Measurements from ENCODE around the gene ARFIP2. TPM values are rescaled to one million over a fixed set of nuclear protein-coding genes. Genes with fewer than 3 reads are reported as not detected.

ARFIP2 gene
- total RNA-seq, 3 donors from 2014 or later, result 55.4 to 59.6 (median 56.5) TPM

GRCh38 chr11:6497069-6497839 lies 16.1 kb upstream of the ARFIP2 start, which contains the start of gene DNHD1:
DNHD1 (plus strand) TSS chr11:6497280; CDS start chr11:6498216, 936 bp downstream.
- Mint-ChIP-seq H3K27me3 (ENCODE audit: low read depth) (no peaks in the 10 kb centered on the region), H3K9me3 (no peaks in the 10 kb centered on the region), H3K4me3 (no peak within 1 kb of the TSS), H3K4me1 (ENCODE audit: low read depth) (no peaks in the 10 kb centered on the region), H3K36me3 (ENCODE audit: insufficient read depth) (peaks cover 28% of the 10 kb centered on the region)
- ATAC-seq (no peak), DNase-seq (no peak)

GRCh38 chr11:6489306-6489705 lies 8.2 kb upstream of the ARFIP2 start:
- DNase-seq (no peak), ATAC-seq (no peak)
- H3K36me3 Mint-ChIP-seq (ENCODE audit: insufficient read depth), result peaks cover 20% of the 10 kb centered on the region
- no peaks in the 10 kb centered on the region for H3K27me3 Mint-ChIP-seq (ENCODE audit: low read depth)
- peaks cover 6% of the 10 kb centered on the region for H3K4me1 Mint-ChIP-seq (ENCODE audit: low read depth)
- H3K9me3 Mint-ChIP-seq, result no peaks in the 10 kb centered on the region
- no peak overlapping the region for H3K4me3 Mint-ChIP-seq

- Mint-ChIP-seq H3K27me3 (ENCODE audit: low read depth) (no peaks in the 10 kb centered on the region), H3K9me3 (no peaks in the 10 kb centered on the region), H3K4me1 (ENCODE audit: low read depth) (peaks cover 6% of the 10 kb centered on the region), H3K36me3 (ENCODE audit: insufficient read depth) (peaks cover 18% of the 10 kb centered on the region), H3K4me3 (no peak overlapping the region)
- ATAC-seq (no peak), DNase-seq (no peak)
Measured at GRCh38 chr11:6488821-6489220, 7.7 kb upstream of the ARFIP2 start.

GRCh38 chr11:6488342-6488741 lies 7.2 kb upstream of the ARFIP2 start:
- Mint-ChIP-seq H3K4me1 (ENCODE audit: low read depth) (peaks cover 9% of the 10 kb centered on the region), H3K9me3 (no peaks in the 10 kb centered on the region), H3K27me3 (ENCODE audit: low read depth) (no peaks in the 10 kb centered on the region), H3K4me3 (no peak overlapping the region), H3K36me3 (ENCODE audit: insufficient read depth) (peaks cover 17% of the 10 kb centered on the region)
- ATAC-seq (no peak), DNase-seq (no peak)

- H3K9me3 Mint-ChIP-seq, result no peaks in the 10 kb centered on the region
- no peak overlapping the region for H3K4me3 Mint-ChIP-seq
- H3K36me3 Mint-ChIP-seq (ENCODE audit: insufficient read depth), result peaks cover 22% of the 10 kb centered on the region
- no peaks in the 10 kb centered on the region for H3K27me3 Mint-ChIP-seq (ENCODE audit: low read depth)
- H3K4me1 Mint-ChIP-seq (ENCODE audit: low read depth), result peaks cover 20% of the 10 kb centered on the region
- no peak for DNase-seq
- no peak for ATAC-seq
Measured at GRCh38 chr11:6486938-6487337, 5.8 kb upstream of the ARFIP2 start.

GRCh38 chr11:6486256-6486655 lies 5.1 kb upstream of the ARFIP2 start:
- no peak for ATAC-seq
- DNase-seq, result no peak
- no peaks in the 10 kb centered on the region for H3K27me3 Mint-ChIP-seq (ENCODE audit: low read depth)
- H3K4me3 Mint-ChIP-seq, result no peak overlapping the region
- peaks cover 20% of the 10 kb centered on the region for H3K4me1 Mint-ChIP-seq (ENCODE audit: low read depth)
- H3K36me3 Mint-ChIP-seq (ENCODE audit: insufficient read depth), result peaks cover 22% of the 10 kb centered on the region
- no peaks in the 10 kb centered on the region for H3K9me3 Mint-ChIP-seq

GRCh38 chr11:6485661-6486060 lies 4.5 kb upstream of the ARFIP2 start:
- H3K4me3 Mint-ChIP-seq, result no peak overlapping the region
- H3K9me3 Mint-ChIP-seq, result no peaks in the 10 kb centered on the region
- DNase-seq (no peak), ATAC-seq (no peak)
- H3K36me3 Mint-ChIP-seq (ENCODE audit: insufficient read depth), result peaks cover 22% of the 10 kb centered on the region
- H3K4me1 Mint-ChIP-seq (ENCODE audit: low read depth), result peaks cover 23% of the 10 kb centered on the region
- no peaks in the 10 kb centered on the region for H3K27me3 Mint-ChIP-seq (ENCODE audit: low read depth)

GRCh38 chr11:6483015-6483414 lies 1.9 kb upstream of the ARFIP2 start:
- DNase-seq, result no peak
- no peaks in the 10 kb centered on the region for H3K27me3 Mint-ChIP-seq (ENCODE audit: low read depth)
- no peaks in the 10 kb centered on the region for H3K9me3 Mint-ChIP-seq
- peaks cover 16% of the 10 kb centered on the region for H3K36me3 Mint-ChIP-seq (ENCODE audit: insufficient read depth)
- peak overlapping the region; percentile 86 for H3K4me3 Mint-ChIP-seq
- no peak for ATAC-seq
- peaks cover 31% of the 10 kb centered on the region for H3K4me1 Mint-ChIP-seq (ENCODE audit: low read depth)

- Mint-ChIP-seq H3K27me3 (ENCODE audit: low read depth) (no peaks in the 10 kb centered on the region), H3K4me1 (ENCODE audit: low read depth) (peaks cover 31% of the 10 kb centered on the region), H3K4me3 (peak overlapping the region; percentile 86), H3K9me3 (no peaks in the 10 kb centered on the region), H3K36me3 (ENCODE audit: insufficient read depth) (peaks cover 20% of the 10 kb centered on the region)
- DNase-seq (no peak), ATAC-seq (no peak)
Measured at GRCh38 chr11:6482441-6482840, 1.3 kb upstream of the ARFIP2 start.

GRCh38 chr11:6481924-6482275 lies 769 bp upstream of the ARFIP2 start:
- Mint-ChIP-seq H3K36me3 (ENCODE audit: insufficient read depth) (peaks cover 22% of the 10 kb centered on the region), H3K9me3 (no peaks in the 10 kb centered on the region), H3K4me3 (peak overlapping the region; percentile 86), H3K4me1 (ENCODE audit: low read depth) (peaks cover 31% of the 10 kb centered on the region), H3K27me3 (ENCODE audit: low read depth) (no peaks in the 10 kb centered on the region)
- ATAC-seq, result peak in 1 of 2 donors; percentile 4
- DNase-seq, result no peak

- H3K36me3 Mint-ChIP-seq (ENCODE audit: insufficient read depth), result peaks cover 25% of the 10 kb centered on the region
- H3K4me3 Mint-ChIP-seq, result peak overlapping the region; percentile 86
Measured at GRCh38 chr11:6480299-6480914, 724 bp downstream of the ARFIP2 start.

GRCh38 chr11:6476571-6476970 lies 4.6 kb downstream of the ARFIP2 start:
- Mint-ChIP-seq H3K4me1 (ENCODE audit: low read depth) (peaks cover 37% of the 10 kb centered on the region), H3K36me3 (ENCODE audit: insufficient read depth) (peaks cover 11% of the 10 kb centered on the region), H3K27me3 (ENCODE audit: low read depth) (no peaks in the 10 kb centered on the region), H3K4me3 (no peak overlapping the region), H3K9me3 (no peaks in the 10 kb centered on the region)
- DNase-seq (no peak), ATAC-seq (no peak)

More at GRCh38 chr11:6480299-6480914, 724 bp downstream of the ARFIP2 start:
- Mint-ChIP-seq H3K4me1 (ENCODE audit: low read depth) (peaks cover 31% of the 10 kb centered on the region), H3K27me3 (ENCODE audit: low read depth) (no peaks in the 10 kb centered on the region), H3K9me3 (no peaks in the 10 kb centered on the region)
- ATAC-seq, result no peak
- DNase-seq, result no peak

GRCh38 chr11:6475936-6476335 lies 5.2 kb downstream of the ARFIP2 start:
- H3K27me3 Mint-ChIP-seq (ENCODE audit: low read depth), result no peaks in the 10 kb centered on the region
- ATAC-seq, result no peak
- H3K9me3 Mint-ChIP-seq, result no peaks in the 10 kb centered on the region
- peak overlapping the region; percentile 10 for H3K4me3 Mint-ChIP-seq
- H3K36me3 Mint-ChIP-seq (ENCODE audit: insufficient read depth), result peaks cover 11% of the 10 kb centered on the region
- peaks cover 37% of the 10 kb centered on the region for H3K4me1 Mint-ChIP-seq (ENCODE audit: low read depth)
- no peak for DNase-seq

GRCh38 chr11:6474806-6475500 lies 6.2 kb downstream of the ARFIP2 start:
- H3K27me3 Mint-ChIP-seq (ENCODE audit: low read depth), result no peaks in the 10 kb centered on the region
- no peaks in the 10 kb centered on the region for H3K9me3 Mint-ChIP-seq
- H3K4me3 Mint-ChIP-seq, result peak overlapping the region; percentile 76
- peaks cover 30% of the 10 kb centered on the region for H3K4me1 Mint-ChIP-seq (ENCODE audit: low read depth)
- peaks cover 11% of the 10 kb centered on the region for H3K36me3 Mint-ChIP-seq (ENCODE audit: insufficient read depth)
- ATAC-seq (no peak), DNase-seq (no peak)

All from activated T-cell treated with anti-CD3 and anti-CD28 coated beads, Interleukin-2, amount 50 U/mL, for 4 hours (primary cell).